NCI-H1092 (cell line): ENCODE data around the gene ELOVL7.
"Not testable (repeated sequence)": the region's sequence is repeated elsewhere in the genome, so short reads cannot be mapped to it uniquely, and the experiment has no call there.

Source experiments
- DNase-seq: peaks from one replicate; lab custom pipeline; 2025; lab: John Stamatoyannopoulos, UW

The ELOVL7 gene

GRCh38 chr5:60715201-60715928, 128.7 kb downstream of the ELOVL7 start:
- DNase-seq: not testable (repeated sequence)

GRCh38 chr5:60712950-60713349, 131.1 kb downstream of the ELOVL7 start:
- DNase-seq: no peak

- not testable (repeated sequence) for DNase-seq
Measured at GRCh38 chr5:60711892-60712291, 132.2 kb downstream of the ELOVL7 start.

GRCh38 chr5:60710362-60710761, 133.7 kb downstream of the ELOVL7 start:
- DNase-seq: no peak

DNA sequence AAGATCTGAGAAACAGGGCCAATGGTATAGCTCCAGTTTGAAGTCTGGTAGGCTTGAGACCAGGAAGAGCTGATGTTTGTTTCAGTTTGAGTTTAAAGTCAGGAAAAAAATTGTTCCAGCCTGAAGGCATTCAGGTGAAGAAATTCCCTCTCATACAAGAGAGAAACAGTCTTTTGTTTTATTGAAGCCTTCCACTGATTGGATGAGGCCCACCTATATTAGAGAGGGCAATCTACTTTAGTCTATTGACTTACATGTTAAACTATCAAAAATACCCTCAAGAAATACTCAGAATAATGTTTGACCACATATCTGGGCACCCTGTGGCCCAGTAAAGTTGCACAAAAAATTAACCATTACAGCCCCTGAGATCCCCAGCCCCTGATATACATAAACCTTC, 138.9 kb downstream of the ELOVL7 start:
- DNase-seq: no peak

GRCh38 chr5:60703944-60704343, 140.1 kb downstream of the ELOVL7 start:
- no peak for DNase-seq
